Caco-2 (cell line): Measurements from ENCODE around the gene DSE. TPM values are rescaled to one million over a fixed set of nuclear protein-coding genes. Genes with fewer than 3 reads are reported as not detected.

ENCODE experiments used
- BruUV-seq: library from RNA; stranded (reverse); fragments of 400-500 nt; replicated peaks from 2 replicates; lab custom pipeline; 2021; lab: Mats Ljungman, UMichigan
- CTCF ChIA-PET: fragments of 300-600 bp; sonication (Branson Sonifier 250); formaldehyde crosslinking; loops from one replicate; lab custom pipeline; 2022; ENCODE audit warnings: antibody characterized with exemption; lab: Charles Lee
- POLR2A ChIA-PET: fragments of 300-600 bp; sonication (Branson Sonifier 250); formaldehyde crosslinking; loops from one replicate; lab custom pipeline; 2022; ENCODE audit warnings: antibody characterized with exemption; lab: Charles Lee
- DNase-seq, 2 experiments: peaks; one replicate each; pipeline versions ENCODE4 v3.0.0 to v3.0.0-alpha.2; 2020 to 2022
- H3K27me3 ChIP-seq: replicated peaks from 2 replicates; pipeline ENCODE4 v1.6.0; 2011; ENCODE audit warnings: low read length; ENCODE audit not compliant: control insufficient read depth, insufficient read depth
- H3K36me3 ChIP-seq: 2 replicates; pipeline ENCODE4 v1.5.1; 2011; ENCODE audit warnings: low read length; ENCODE audit not compliant: control insufficient read depth, insufficient read depth
- H3K4me1 ChIP-seq: fragments of 250-450 bp; sonication (Bioruptor Pico); 2 replicates; pipeline ENCODE4 v1.5.1; 2020; ENCODE audit warnings: mild to moderate bottlenecking
- H3K4me3 ChIP-seq: 2 replicates; pipeline ENCODE4 v1.5.1; 2011; ENCODE audit warnings: low read depth, mild to moderate bottlenecking, control low read depth, low read length
- H3K9me3 ChIP-seq: fragments of 250-450 bp; sonication (Bioruptor Pico); 2 replicates; pipeline ENCODE4 v1.5.1; 2020; ENCODE audit warnings: mild to moderate bottlenecking, moderate library complexity
- H3K27ac Mint-ChIP-seq: one replicate; pipeline ENCODE4 v1.8.0; 2022; ENCODE audit warnings: mixed read lengths; ENCODE audit not compliant: unreplicated experiment
- H3K27me3 Mint-ChIP-seq: one replicate; pipeline ENCODE4 v1.8.0; 2022; ENCODE audit warnings: mixed read lengths; ENCODE audit not compliant: insufficient read depth, unreplicated experiment
- H3K36me3 Mint-ChIP-seq: one replicate; pipeline ENCODE4 v1.8.0; 2022; ENCODE audit warnings: mild to moderate bottlenecking, mixed read lengths; ENCODE audit not compliant: insufficient read depth, unreplicated experiment
- H3K4me1 Mint-ChIP-seq: one replicate; pipeline ENCODE4 v1.8.0; 2022; ENCODE audit warnings: low read depth, mixed read lengths; ENCODE audit not compliant: unreplicated experiment
- H3K4me3 Mint-ChIP-seq: one replicate; pipeline ENCODE4 v1.8.0; 2022; ENCODE audit warnings: mild to moderate bottlenecking, moderate library complexity, mixed read lengths; ENCODE audit not compliant: unreplicated experiment
- H3K9me3 Mint-ChIP-seq: one replicate; pipeline ENCODE4 v1.8.0; 2022; ENCODE audit warnings: mixed read lengths; ENCODE audit not compliant: unreplicated experiment
- CTCF ChIP-seq, 2 experiments: fragments of 200-600 bp in 1 of 2; IDR thresholded peaks; 1 replicate in 1 of 2; 2 replicates in 1 of 2; pipeline versions ENCODE4 v1.5.1 to v1.8.0; 2011 to 2022; ENCODE audit warnings: antibody characterized with exemption in 1 of 2, control low read depth in 1 of 2, inconsistent platforms in 1 of 2, low read depth in 1 of 2, low read length in 1 of 2, mild to moderate bottlenecking in 1 of 2, moderate library complexity in 1 of 2; ENCODE audit not compliant: insufficient read depth in 1 of 2, severe bottlenecking in 1 of 2, unreplicated experiment in 1 of 2
- intact Hi-C: fragments of 100-400 bp; cut with micrococcal nuclease; formaldehyde crosslinking; loops from one replicate; pipeline ENCODE4 v1.10.0; 2022; ENCODE audit not compliant: unreplicated experiment
- total RNA-seq: library from RNA; stranded (reverse); gene quantifications from 2 replicates; pipeline ENCODE4 v1.2.3, GENCODE V29; 2022

The DSE gene
- total RNA-seq, 1 experiment from 2014 or later, result 2.8 TPM

DNA sequence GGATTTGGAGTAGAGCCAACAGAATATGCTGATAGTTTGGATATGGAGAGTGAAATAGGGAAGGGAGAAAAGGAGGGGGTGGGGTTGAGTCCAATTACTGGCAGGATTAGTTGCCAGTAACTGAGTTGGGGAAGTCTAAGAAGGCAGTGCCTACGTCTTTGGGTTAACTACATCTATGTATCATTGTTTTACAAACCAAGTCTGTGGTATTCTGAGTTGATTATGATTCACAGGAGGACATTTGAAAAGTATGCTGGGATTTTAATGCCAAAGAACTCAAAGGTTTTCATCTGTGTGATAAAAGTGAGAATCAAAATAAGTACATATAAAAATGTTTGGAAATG is 14.7 kb downstream of the DSE start:
- H3K4me1 Mint-ChIP-seq, result peaks cover 6% of the 10 kb centered on the region
- H3K4me1 ChIP-seq, result no peaks in the 10 kb centered on the region
- no TSS peak for BruUV-seq
- intact Hi-C loops, result no loop called here
- H3K9me3 Mint-ChIP-seq, result no peaks in the 10 kb centered on the region
- ChIA-PET CTCF (no interaction called here), POLR2A (no interaction called here)
- H3K4me3 ChIP-seq, result no peak overlapping the region
- H3K9me3 ChIP-seq, result no peaks in the 10 kb centered on the region
- H3K36me3 Mint-ChIP-seq, result no peaks in the 10 kb centered on the region
- no peak for TF ChIP-seq CTCF (IDR thresholded peaks at IDR 0.05; ENCODE audit: insufficient read depth in 1 of 2, low read depth in 1 of 2, low read length in 1 of 2, severe bottlenecking in 1 of 2, unreplicated experiment in 1 of 2)
- peaks cover 14% of the 10 kb centered on the region for H3K27me3 Mint-ChIP-seq
- no peaks in the 10 kb centered on the region for H3K36me3 ChIP-seq
- H3K27ac Mint-ChIP-seq, result no peak overlapping the region
- no peak overlapping the region for H3K4me3 Mint-ChIP-seq
- no peaks in the 10 kb centered on the region for H3K27me3 ChIP-seq
- DNase-seq, result no peak

DNA sequence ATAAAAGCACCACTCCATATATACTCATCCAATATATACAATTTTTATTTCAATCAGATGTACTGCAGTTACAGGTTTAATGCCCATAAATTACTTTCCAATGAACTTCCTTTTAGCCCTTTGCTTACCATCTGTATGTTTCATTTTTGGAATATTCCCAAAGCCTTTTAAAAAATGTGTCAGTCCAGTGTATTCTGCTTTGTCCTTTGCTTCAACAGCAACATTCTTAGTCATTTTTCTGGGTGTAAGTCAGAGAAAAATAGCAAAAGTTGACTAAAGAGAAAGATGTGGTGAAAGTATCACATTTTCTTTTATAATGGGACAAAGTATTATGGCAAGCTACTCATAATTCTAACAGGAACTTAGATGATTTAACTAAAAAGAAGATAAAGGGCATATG is 15.2 kb downstream of the DSE start:
- H3K9me3 Mint-ChIP-seq, result no peaks in the 10 kb centered on the region
- TF ChIP-seq CTCF (IDR thresholded peaks at IDR 0.05; ENCODE audit: insufficient read depth in 1 of 2, low read depth in 1 of 2, low read length in 1 of 2, severe bottlenecking in 1 of 2, unreplicated experiment in 1 of 2), result no peak
- ChIA-PET CTCF (no interaction called here), POLR2A (no interaction called here)
- no peak overlapping the region for H3K27ac Mint-ChIP-seq
- no peaks in the 10 kb centered on the region for H3K4me1 ChIP-seq
- no peaks in the 10 kb centered on the region for H3K9me3 ChIP-seq
- H3K4me3 Mint-ChIP-seq, result no peak overlapping the region
- H3K36me3 Mint-ChIP-seq, result no peaks in the 10 kb centered on the region
- no peaks in the 10 kb centered on the region for H3K27me3 ChIP-seq
- peaks cover 14% of the 10 kb centered on the region for H3K27me3 Mint-ChIP-seq
- no TSS peak for BruUV-seq
- peaks cover 4% of the 10 kb centered on the region for H3K4me1 Mint-ChIP-seq
- intact Hi-C loops, result no loop called here
- DNase-seq, result no peak
- no peaks in the 10 kb centered on the region for H3K36me3 ChIP-seq
- no peak overlapping the region for H3K4me3 ChIP-seq

DNA sequence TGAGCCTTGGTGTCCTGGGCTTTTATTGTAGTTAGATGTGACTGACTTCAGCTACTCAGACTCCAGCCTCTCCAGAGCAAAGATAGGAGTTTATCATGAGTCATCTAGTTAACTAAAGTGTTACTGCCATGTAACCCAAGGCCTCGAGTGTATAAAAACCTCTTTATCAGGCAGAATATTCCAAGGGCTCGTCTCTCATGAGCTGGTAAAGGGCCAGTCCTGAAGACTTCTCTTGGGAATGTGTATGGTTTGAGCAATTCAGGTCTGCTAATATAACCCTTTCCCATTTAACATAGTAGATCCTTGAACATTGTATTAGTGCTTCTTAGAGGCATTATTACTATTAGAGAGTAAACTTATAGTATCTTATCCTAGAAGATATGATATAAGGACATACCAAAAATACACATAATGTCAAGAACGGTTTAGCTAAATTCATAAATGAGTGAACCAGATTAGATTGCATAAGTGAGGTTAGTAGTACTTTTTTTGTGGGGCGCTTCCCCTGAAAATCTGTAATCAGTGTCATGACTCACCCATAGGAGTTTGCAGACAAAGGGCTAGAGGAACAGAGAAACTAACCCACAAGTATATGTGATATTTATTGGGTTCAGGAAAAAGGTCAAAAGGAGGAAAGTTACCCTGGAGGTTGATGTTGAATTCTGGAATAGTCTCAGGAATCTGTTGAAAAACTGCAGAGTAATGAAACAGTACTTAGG is 16.0 kb downstream of the DSE start:
- Histone ChIP-seq H3K36me3 (no peaks in the 10 kb centered on the region), H3K9me3 (no peaks in the 10 kb centered on the region), H3K27me3 (no peaks in the 10 kb centered on the region), H3K4me1 (no peaks in the 10 kb centered on the region), H3K4me3 (no peak overlapping the region)
- Mint-ChIP-seq H3K36me3 (no peaks in the 10 kb centered on the region), H3K27me3 (peaks cover 14% of the 10 kb centered on the region), H3K27ac (no peak overlapping the region), H3K4me1 (no peaks in the 10 kb centered on the region), H3K4me3 (no peak overlapping the region), H3K9me3 (no peaks in the 10 kb centered on the region)
- CTCF ChIA-PET, result no interaction called here
- no peak for DNase-seq
- POLR2A ChIA-PET, result no interaction called here
- TF ChIP-seq CTCF (IDR thresholded peaks at IDR 0.05; ENCODE audit: insufficient read depth in 1 of 2, low read depth in 1 of 2, low read length in 1 of 2, severe bottlenecking in 1 of 2, unreplicated experiment in 1 of 2), result no peak
- BruUV-seq, result no TSS peak
- intact Hi-C loops, result no loop called here
